Vagina (tissue), 2 donors: ENCODE measurements around the gene PRCC. TPM values are rescaled to one million over a fixed set of nuclear protein-coding genes. Genes with fewer than 3 reads are reported as not detected.

Experiments used
- DNase-seq, 2 donors: peaks; one replicate each; pipeline ENCODE4 v3.0.0-alpha.2; 2017; ENCODE audit errors: extremely low spot score in 2 of 2
- H3K27ac ChIP-seq: fragments of 200-600 bp; sonication (generic); one replicate; pipeline ENCODE4 v1.5.1; 2019
- H3K27me3 ChIP-seq: fragments of 200-600 bp; sonication (generic); one replicate; pipeline ENCODE4 v1.5.1; 2019
- H3K36me3 ChIP-seq, 2 donors: fragments of 200-600 bp; sonication (generic); one replicate each; pipeline ENCODE4 v1.5.1; 2017 to 2019
- H3K4me1 ChIP-seq: fragments of 200-600 bp; sonication (generic); one replicate; pipeline ENCODE4 v1.5.1; 2019
- H3K4me3 ChIP-seq, 2 donors: fragments of 200-600 bp; sonication (generic); 1 replicate in 1 of 2; 2 replicates in 1 of 2; pipeline ENCODE4 v1.5.1; 2016 to 2019
- H3K9me3 ChIP-seq: fragments of 200-600 bp; sonication (generic); one replicate; pipeline ENCODE4 v1.5.1; 2019
- CTCF ChIP-seq, 3 experiments: fragments of 450-650 bp in 2 of 3; fragments of 200-600 bp in 1 of 3; sonication (generic) in 1 of 3; IDR thresholded peaks; one replicate each; pipeline ENCODE4 v1.5.1; 2017 to 2019; ENCODE audit warnings: antibody characterized with exemption in 3 of 3, mild to moderate bottlenecking in 2 of 3, moderate library complexity in 2 of 3
- POLR2A ChIP-seq, 2 donors: fragments of 450-650 bp; IDR thresholded peaks; one replicate each; pipeline ENCODE4 v1.6.1; 2017; ENCODE audit warnings: antibody characterized with exemption in 2 of 2, mild to moderate bottlenecking in 2 of 2, moderate library complexity in 2 of 2
- POLR2AphosphoS5 ChIP-seq, 2 donors: sonication (generic); formaldehyde crosslinking; IDR thresholded peaks; one replicate each; pipeline ENCODE4 v1.9.0; 2017; ENCODE audit warnings: antibody characterized with exemption in 2 of 2, mild to moderate bottlenecking in 2 of 2, low read depth in 1 of 2; ENCODE audit not compliant: insufficient read depth in 1 of 2
- intact Hi-C: fragments of 100-400 bp; cut with DNase I; formaldehyde crosslinking; loops from one replicate; pipeline ENCODE4 v1.15.1; 2023
- total RNA-seq: library from RNA; depleted of rRNA; stranded (reverse); fragments of >200 nt; gene quantifications from one replicate; pipeline ENCODE4 v1.2.3, GENCODE V29; 2016

PRCC gene
- total RNA-seq, 1 donor from 2014 or later, result 30.4 TPM

- TF ChIP-seq POLR2AphosphoS5 (IDR thresholded peaks at IDR 0.05; ENCODE audit: insufficient read depth in 1 of 2, low read depth in 1 of 2) (peak; percentile 21 to 91), POLR2A (IDR thresholded peaks at IDR 0.05) (peak in 1 of 2 donors; percentile 61), CTCF (IDR thresholded peaks at IDR 0.05) (no peak)
- intact Hi-C loops, result no loop called here
These were observed 20.4 kb upstream of the PRCC start for GRCh38 chr1:156746728-156747631.

GRCh38 chr1:156747742-156748669, 19.3 kb upstream of the PRCC start:
- peaks cover 65% of the 10 kb centered on the region for H3K4me1 ChIP-seq
- H3K27ac ChIP-seq, result peak overlapping the region; percentile 99
- intact Hi-C loops, result no loop called here
- peaks cover 0 to 20% of the 10 kb centered on the region in 2 donors for H3K36me3 ChIP-seq
- H3K27me3 ChIP-seq, result no peaks in the 10 kb centered on the region
- TF ChIP-seq CTCF (IDR thresholded peaks at IDR 0.05) (no peak), POLR2A (IDR thresholded peaks at IDR 0.05) (no peak), POLR2AphosphoS5 (IDR thresholded peaks at IDR 0.05; ENCODE audit: insufficient read depth in 1 of 2, low read depth in 1 of 2) (no peak)
- peak overlapping the region; percentile 96 to 97 for H3K4me3 ChIP-seq
- H3K9me3 ChIP-seq, result no peaks in the 10 kb centered on the region
- DNase-seq, result peak in 1 of 2 donors; percentile 87

More at GRCh38 chr1:156746728-156747631, 20.4 kb upstream of the PRCC start:
- Histone ChIP-seq H3K36me3 (peaks cover 0 to 31% of the 10 kb centered on the region in 2 donors), H3K9me3 (no peaks in the 10 kb centered on the region), H3K4me3 (peak overlapping the region; percentile 96 to 97), H3K27me3 (no peaks in the 10 kb centered on the region), H3K4me1 (peaks cover 56% of the 10 kb centered on the region), H3K27ac (peak overlapping the region; percentile 99)
- peak; percentile 95 to 97 for DNase-seq

- peak overlapping the region; percentile 96 to 97 for H3K4me3 ChIP-seq
- no peak for TF ChIP-seq CTCF (IDR thresholded peaks at IDR 0.05)
- TF ChIP-seq POLR2AphosphoS5 (IDR thresholded peaks at IDR 0.05; ENCODE audit: insufficient read depth in 1 of 2, low read depth in 1 of 2), result peak; percentile 50 to 66
- peak; percentile 89 to 94 for DNase-seq
- intact Hi-C loops, result no loop called here
- no peaks in the 10 kb centered on the region for H3K9me3 ChIP-seq
- H3K27ac ChIP-seq, result peak overlapping the region; percentile 99
- H3K36me3 ChIP-seq, result peaks cover 0 to 12% of the 10 kb centered on the region in 2 donors
- H3K27me3 ChIP-seq, result no peaks in the 10 kb centered on the region
- peaks cover 72% of the 10 kb centered on the region for H3K4me1 ChIP-seq
These were observed 18.5 kb upstream of the PRCC start for GRCh38 chr1:156748670-156749418.

- no peaks in the 10 kb centered on the region for H3K27me3 ChIP-seq
- intact Hi-C loops, result no loop called here
- H3K27ac ChIP-seq, result peak overlapping the region; percentile 99
- DNase-seq, result peak in 1 of 2 donors; percentile 87
- peaks cover 72% of the 10 kb centered on the region for H3K4me1 ChIP-seq
- H3K36me3 ChIP-seq, result peaks cover 0 to 5% of the 10 kb centered on the region in 2 donors
- TF ChIP-seq POLR2AphosphoS5 (IDR thresholded peaks at IDR 0.05; ENCODE audit: insufficient read depth in 1 of 2, low read depth in 1 of 2) (no peak), POLR2A (IDR thresholded peaks at IDR 0.05) (no peak), CTCF (IDR thresholded peaks at IDR 0.05) (no peak)
- H3K9me3 ChIP-seq, result no peaks in the 10 kb centered on the region
- H3K4me3 ChIP-seq, result peak overlapping the region; percentile 96 to 97
These were observed 17.8 kb upstream of the PRCC start for GRCh38 chr1:156749419-156750118.
